C4-2B (cell line): ENCODE data around the gene ELOVL6.

ENCODE experiments used
- CTCF ChIP-seq: fragments of 450-650 bp; conservative IDR thresholded peaks from 2 replicates; pipeline ENCODE4 v1.5.1; 2017; ENCODE audit warnings: mild to moderate bottlenecking
- ZFX ChIP-seq: fragments of 450-650 bp; IDR thresholded peaks from 2 replicates; pipeline ENCODE4 v1.6.1; 2017

DNA sequence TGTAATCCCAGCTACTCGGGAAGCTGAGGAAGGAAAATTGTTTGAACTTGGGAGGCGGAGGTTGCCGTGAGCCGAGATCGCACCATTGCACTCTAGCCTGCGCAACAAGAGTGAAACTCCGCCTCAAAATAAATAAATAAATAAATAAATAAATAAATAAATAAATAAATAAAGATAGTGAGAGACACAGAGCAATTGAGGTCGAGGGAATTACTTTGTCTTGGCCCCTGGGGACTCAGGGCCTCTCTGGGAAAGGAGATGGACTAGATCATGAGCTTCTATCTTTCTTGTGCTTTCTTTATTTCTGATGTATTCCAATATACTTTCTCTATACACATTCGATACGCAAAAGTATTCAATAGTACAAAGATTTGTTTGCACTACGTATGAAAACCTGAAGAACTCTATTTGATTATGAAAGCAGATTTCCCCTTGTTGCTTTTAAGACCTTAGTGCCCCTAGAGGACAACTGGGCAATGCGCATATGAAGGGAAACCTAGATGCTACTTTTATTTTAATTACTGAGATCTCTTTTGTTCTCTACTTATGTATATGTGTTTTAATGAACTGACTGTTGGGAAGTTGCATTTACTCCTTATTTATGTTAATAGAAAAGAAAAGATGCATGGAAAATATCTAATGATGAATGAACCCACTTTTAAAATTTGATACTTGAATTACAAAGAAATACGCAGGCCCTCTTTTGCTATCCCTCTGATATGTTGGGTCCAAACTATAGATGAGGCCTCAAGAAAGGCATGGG is 12.8 kb upstream of the ELOVL6 start:
- peak; percentile 84 for TF ChIP-seq CTCF
- no peak for TF ChIP-seq ZFX
